DND-41 (cell line): Measurements from ENCODE around the gene LAMB3.

Experiments
- ATAC-seq: fragments of 200-7000 bp; cut with Tn5 transposase; 3 replicates; pipeline ENCODE4 v1.9.1; 2021; ENCODE audit warnings: low read depth; ENCODE audit not compliant: insufficient read depth
- DNase-seq: peaks from one replicate; pipeline ENCODE4 v3.0.0-alpha.2; 2020
- H2AFZ ChIP-seq: 2 replicates; pipeline ENCODE4 v1.6.0; 2012; ENCODE audit warnings: low read depth, low read length
- H3K27ac ChIP-seq: 2 replicates; pipeline ENCODE4 v1.5.1; 2012; ENCODE audit warnings: low read length, inconsistent platforms
- H3K27me3 ChIP-seq: fragments of 200-600 bp; sonication (generic); 2 replicates; pipeline ENCODE4 v1.6.0; 2012; ENCODE audit warnings: low read length, mild to moderate bottlenecking, inconsistent platforms; ENCODE audit not compliant: insufficient read depth, poor library complexity
- H3K36me3 ChIP-seq: 2 replicates; pipeline ENCODE4 v1.5.1; 2012; ENCODE audit warnings: low read length, inconsistent platforms; ENCODE audit not compliant: insufficient read depth
- H3K4me1 ChIP-seq: 2 replicates; pipeline ENCODE4 v1.5.1; 2012; ENCODE audit warnings: mild to moderate bottlenecking, low read length; ENCODE audit not compliant: insufficient read depth
- H3K4me2 ChIP-seq: 2 replicates; pipeline ENCODE4 v1.6.0; 2012; ENCODE audit warnings: mild to moderate bottlenecking, moderate library complexity, low read length, inconsistent platforms; ENCODE audit not compliant: insufficient read depth
- H3K4me3 ChIP-seq, 2 experiments: fragments of 200-600 bp in 1 of 2; shearing (Covaris generic) in 1 of 2; 2 replicates each; pipeline ENCODE4 v1.5.1; 2012 to 2016; ENCODE audit warnings: inconsistent platforms in 2 of 2, low read length in 2 of 2, mild to moderate bottlenecking in 2 of 2, low read depth in 1 of 2, moderate library complexity in 1 of 2
- H3K79me2 ChIP-seq: 2 replicates; pipeline ENCODE4 v1.6.0; 2012; ENCODE audit warnings: low read length, inconsistent platforms; ENCODE audit not compliant: insufficient read depth
- H3K9ac ChIP-seq: 2 replicates; pipeline ENCODE4 v1.6.0; 2012; ENCODE audit warnings: low read depth, mild to moderate bottlenecking, inconsistent platforms, low read length, moderate library complexity
- H3K9me3 ChIP-seq: 2 replicates; pipeline ENCODE4 v1.5.1; 2012; ENCODE audit warnings: low read length, moderate library complexity, mild to moderate bottlenecking, inconsistent platforms; ENCODE audit not compliant: insufficient read depth, severe bottlenecking
- H4K20me1 ChIP-seq: 2 replicates; pipeline ENCODE4 v1.6.0; 2012; ENCODE audit warnings: low read length; ENCODE audit not compliant: insufficient read depth
- CTCF ChIP-seq: IDR thresholded peaks from 2 replicates; pipeline ENCODE4 v1.5.1; 2012; ENCODE audit warnings: borderline replicate concordance, low read length, moderate library complexity, mild to moderate bottlenecking; ENCODE audit not compliant: poor library complexity, severe bottlenecking; ENCODE audit errors: extremely low read depth
- EZH2 ChIP-seq: IDR thresholded peaks from 3 replicates; pipeline ENCODE4 v1.6.1; 2012; ENCODE audit warnings: borderline replicate concordance, low read depth, mild to moderate bottlenecking, moderate library complexity, low read length, inconsistent platforms; ENCODE audit not compliant: severe bottlenecking

LAMB3 gene

GRCh38 chr1:209689477-209689876 lies 37.3 kb upstream of the LAMB3 start:
- Histone ChIP-seq H3K4me2 (no peak overlapping the region), H3K4me3 (no peak overlapping the region), H4K20me1 (no peaks in the 10 kb centered on the region), H3K27ac (no peak overlapping the region), H3K27me3 (no peaks in the 10 kb centered on the region), H2AFZ (no peak overlapping the region), H3K9me3 (no peaks in the 10 kb centered on the region), H3K79me2 (no peaks in the 10 kb centered on the region), H3K36me3 (no peaks in the 10 kb centered on the region), H3K9ac (no peak overlapping the region), H3K4me1 (peaks cover 18% of the 10 kb centered on the region)
- no peak for ATAC-seq
- no peak for TF ChIP-seq EZH2
- no peak for TF ChIP-seq CTCF
- DNase-seq, result peak; percentile 17

- no peak for TF ChIP-seq EZH2
- no peak for TF ChIP-seq CTCF
These were observed 36.6 kb upstream of the LAMB3 start for GRCh38 chr1:209688746-209689234.

GRCh38 chr1:209686322-209686721 lies 34.1 kb upstream of the LAMB3 start:
- Histone ChIP-seq H3K79me2 (no peaks in the 10 kb centered on the region), H3K4me3 (no peak overlapping the region), H3K27me3 (peaks cover 13% of the 10 kb centered on the region), H3K27ac (no peak overlapping the region), H3K36me3 (no peaks in the 10 kb centered on the region), H4K20me1 (no peaks in the 10 kb centered on the region), H2AFZ (no peak overlapping the region), H3K9me3 (no peaks in the 10 kb centered on the region), H3K4me1 (peaks cover 14% of the 10 kb centered on the region), H3K4me2 (no peak overlapping the region), H3K9ac (no peak overlapping the region)
- ATAC-seq (no peak), DNase-seq (no peak)
- TF ChIP-seq EZH2, result no peak
- no peak for TF ChIP-seq CTCF

More at GRCh38 chr1:209688746-209689234, 36.6 kb upstream of the LAMB3 start:
- DNase-seq (no peak), ATAC-seq (no peak)
- Histone ChIP-seq H3K4me1 (peaks cover 18% of the 10 kb centered on the region), H2AFZ (no peak overlapping the region), H3K4me2 (no peak overlapping the region), H4K20me1 (no peaks in the 10 kb centered on the region), H3K9me3 (no peaks in the 10 kb centered on the region), H3K9ac (no peak overlapping the region), H3K27ac (no peak overlapping the region), H3K4me3 (no peak overlapping the region), H3K36me3 (no peaks in the 10 kb centered on the region), H3K79me2 (no peaks in the 10 kb centered on the region), H3K27me3 (peaks cover 4% of the 10 kb centered on the region)
